Esophagus squamous epithelium (tissue), 4 donors: Measurements from ENCODE around the gene BRD1.

Experiments used
- POLR2A ChIP-seq, 4 donors: fragments of 450-650 bp; IDR thresholded peaks; one replicate each; pipeline ENCODE4 v1.6.1; 2017; ENCODE audit warnings: antibody characterized with exemption in 4 of 4, mild to moderate bottlenecking in 4 of 4, moderate library complexity in 3 of 4
- TF ChIP-seq, protein P1 (sequence below), 6 experiments: fragments of 450-650 bp in 4 of 6; fragments of 200-600 bp in 2 of 6; sonication (generic) in 2 of 6; IDR thresholded peaks; one replicate each; pipeline ENCODE4 v1.5.1; 2016 to 2019; ENCODE audit warnings: antibody characterized with exemption in 6 of 6, mild to moderate bottlenecking in 4 of 6, moderate library complexity in 4 of 6

DNA sequence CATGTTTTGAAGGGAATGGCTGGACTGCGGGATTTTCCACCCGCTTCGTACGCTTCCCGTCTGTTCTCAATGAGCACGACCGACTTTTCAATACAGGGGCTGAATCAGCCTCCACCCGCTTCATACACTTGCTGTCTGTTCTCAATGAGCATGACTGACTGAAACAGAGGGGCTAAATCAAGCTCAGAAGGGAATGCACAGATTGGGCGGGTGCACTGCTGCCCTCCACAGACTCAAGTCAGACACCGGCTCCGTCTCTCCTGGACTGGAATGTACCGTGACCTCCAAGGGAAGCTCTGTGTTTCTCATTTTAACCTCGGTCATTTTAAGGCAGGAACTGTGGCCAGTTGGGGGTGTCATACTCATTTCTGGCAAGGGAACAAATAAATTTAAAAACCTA lies 48.5 kb downstream of the BRD1 start:
- no peak for TF ChIP-seq POLR2A (IDR thresholded peaks at IDR 0.05)
- TF ChIP-seq, protein P1, sequence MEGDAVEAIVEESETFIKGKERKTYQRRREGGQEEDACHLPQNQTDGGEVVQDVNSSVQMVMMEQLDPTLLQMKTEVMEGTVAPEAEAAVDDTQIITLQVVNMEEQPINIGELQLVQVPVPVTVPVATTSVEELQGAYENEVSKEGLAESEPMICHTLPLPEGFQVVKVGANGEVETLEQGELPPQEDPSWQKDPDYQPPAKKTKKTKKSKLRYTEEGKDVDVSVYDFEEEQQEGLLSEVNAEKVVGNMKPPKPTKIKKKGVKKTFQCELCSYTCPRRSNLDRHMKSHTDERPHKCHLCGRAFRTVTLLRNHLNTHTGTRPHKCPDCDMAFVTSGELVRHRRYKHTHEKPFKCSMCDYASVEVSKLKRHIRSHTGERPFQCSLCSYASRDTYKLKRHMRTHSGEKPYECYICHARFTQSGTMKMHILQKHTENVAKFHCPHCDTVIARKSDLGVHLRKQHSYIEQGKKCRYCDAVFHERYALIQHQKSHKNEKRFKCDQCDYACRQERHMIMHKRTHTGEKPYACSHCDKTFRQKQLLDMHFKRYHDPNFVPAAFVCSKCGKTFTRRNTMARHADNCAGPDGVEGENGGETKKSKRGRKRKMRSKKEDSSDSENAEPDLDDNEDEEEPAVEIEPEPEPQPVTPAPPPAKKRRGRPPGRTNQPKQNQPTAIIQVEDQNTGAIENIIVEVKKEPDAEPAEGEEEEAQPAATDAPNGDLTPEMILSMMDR (IDR thresholded peaks at IDR 0.05) = no peak
